Gastroesophageal sphincter (tissue), 3 donors: Measurements from ENCODE around the gene CINP.
"Not testable (repeated sequence)": the region's sequence is repeated elsewhere in the genome, so short reads cannot be mapped to it uniquely, and the experiment has no call there.

Source experiments
- EP300 ChIP-seq: sonication (generic); formaldehyde crosslinking; IDR thresholded peaks from one replicate; pipeline ENCODE4 v1.6.1; 2017; ENCODE audit warnings: antibody characterized with exemption, mild to moderate bottlenecking
- POLR2A ChIP-seq, 2 donors: fragments of 450-650 bp; IDR thresholded peaks; one replicate each; pipeline ENCODE4 v1.6.1; 2017; ENCODE audit warnings: antibody characterized with exemption in 2 of 2, mild to moderate bottlenecking in 2 of 2, moderate library complexity in 1 of 2
- TF ChIP-seq, protein P1 (sequence below), 4 experiments: fragments of 200-600 bp in 2 of 4; fragments of 450-650 bp in 2 of 4; sonication (generic) in 1 of 4; IDR thresholded peaks; one replicate each; pipeline ENCODE4 v1.5.1; 2017 to 2019; ENCODE audit warnings: antibody characterized with exemption in 4 of 4, mild to moderate bottlenecking in 2 of 4, moderate library complexity in 2 of 4

DNA sequence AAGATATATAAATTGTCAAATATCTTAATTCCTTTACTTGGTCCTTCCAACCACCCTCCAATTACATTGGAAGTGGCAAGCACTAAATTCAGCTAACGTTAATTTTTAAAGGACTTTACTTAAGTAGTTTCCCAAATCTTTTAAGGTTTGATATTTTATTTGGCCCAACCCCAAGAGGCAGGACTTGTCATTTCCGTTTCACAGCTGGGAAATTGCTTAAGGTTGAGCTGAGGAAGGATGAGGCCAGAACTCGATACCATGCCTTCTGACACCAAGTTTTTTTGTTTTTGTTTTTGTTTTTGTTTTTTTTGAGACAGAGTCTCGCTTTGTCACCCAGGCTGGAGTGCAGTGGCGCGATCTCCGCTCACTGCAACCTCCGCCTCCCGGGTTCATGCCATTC, 11.1 kb downstream of the CINP start:
- TF ChIP-seq POLR2A (IDR thresholded peaks at IDR 0.05); EP300: not testable (repeated sequence)
- TF ChIP-seq, protein P1, sequence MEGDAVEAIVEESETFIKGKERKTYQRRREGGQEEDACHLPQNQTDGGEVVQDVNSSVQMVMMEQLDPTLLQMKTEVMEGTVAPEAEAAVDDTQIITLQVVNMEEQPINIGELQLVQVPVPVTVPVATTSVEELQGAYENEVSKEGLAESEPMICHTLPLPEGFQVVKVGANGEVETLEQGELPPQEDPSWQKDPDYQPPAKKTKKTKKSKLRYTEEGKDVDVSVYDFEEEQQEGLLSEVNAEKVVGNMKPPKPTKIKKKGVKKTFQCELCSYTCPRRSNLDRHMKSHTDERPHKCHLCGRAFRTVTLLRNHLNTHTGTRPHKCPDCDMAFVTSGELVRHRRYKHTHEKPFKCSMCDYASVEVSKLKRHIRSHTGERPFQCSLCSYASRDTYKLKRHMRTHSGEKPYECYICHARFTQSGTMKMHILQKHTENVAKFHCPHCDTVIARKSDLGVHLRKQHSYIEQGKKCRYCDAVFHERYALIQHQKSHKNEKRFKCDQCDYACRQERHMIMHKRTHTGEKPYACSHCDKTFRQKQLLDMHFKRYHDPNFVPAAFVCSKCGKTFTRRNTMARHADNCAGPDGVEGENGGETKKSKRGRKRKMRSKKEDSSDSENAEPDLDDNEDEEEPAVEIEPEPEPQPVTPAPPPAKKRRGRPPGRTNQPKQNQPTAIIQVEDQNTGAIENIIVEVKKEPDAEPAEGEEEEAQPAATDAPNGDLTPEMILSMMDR (IDR thresholded peaks at IDR 0.05), result not testable (repeated sequence)
